Body of pancreas (tissue), 4 donors: ENCODE data around the gene GMDS.

Experiments used
- CTCF ChIP-seq, 7 experiments: fragments of 450-650 bp in 4 of 7; fragments of 200-600 bp in 3 of 7; sonication (generic) in 3 of 7; IDR thresholded peaks; one replicate each; pipeline ENCODE4 v1.5.1; 2016 to 2019; ENCODE audit warnings: antibody characterized with exemption in 7 of 7
- POLR2A ChIP-seq, 3 donors: fragments of 450-650 bp; IDR thresholded peaks; one replicate each; pipeline ENCODE4 v1.6.1; 2016; ENCODE audit warnings: antibody characterized with exemption in 3 of 3, mild to moderate bottlenecking in 2 of 3

GRCh38 chr6:1925743-1926430 lies 319.5 kb downstream of the GMDS start:
- TF ChIP-seq CTCF (IDR thresholded peaks at IDR 0.05) (no peak), POLR2A (IDR thresholded peaks at IDR 0.05) (no peak)
